Esophagus squamous epithelium (tissue), 5 donors: ENCODE results near the gene NR3C2. TPM values are rescaled to one million over a fixed set of nuclear protein-coding genes. Genes with fewer than 3 reads are reported as not detected.

Experiments
- DNase-seq: peaks from one replicate; lab custom pipeline; 2025; lab: John Stamatoyannopoulos, UW
- H3K27ac ChIP-seq, 4 donors: fragments of 200-600 bp; sonication (generic); one replicate each; pipeline ENCODE4 v1.5.1; 2016 to 2019; ENCODE audit warnings: mild to moderate bottlenecking in 1 of 4
- H3K27me3 ChIP-seq, 4 donors: fragments of 200-600 bp; sonication (generic); 1 replicate in 3 of 4; 2 replicates in 1 of 4; pipeline versions ENCODE4 v1.5.1 to v1.6.0; 2017 to 2021; ENCODE audit warnings: antibody characterized with exemption in 1 of 4
- H3K36me3 ChIP-seq, 3 donors: fragments of 200-600 bp; sonication (generic); one replicate each; pipeline ENCODE4 v1.5.1; 2016 to 2019
- H3K4me1 ChIP-seq, 3 donors: fragments of 200-600 bp; sonication (generic); one replicate each; pipeline ENCODE4 v1.5.1; 2017 to 2019
- H3K4me3 ChIP-seq, 4 donors: fragments of 200-600 bp; sonication (generic); 1 replicate in 3 of 4; 2 replicates in 1 of 4; pipeline ENCODE4 v1.5.1; 2016 to 2019; ENCODE audit warnings: mild to moderate bottlenecking in 2 of 4, moderate library complexity in 1 of 4
- H3K9me3 ChIP-seq, 3 donors: fragments of 200-600 bp; sonication (generic); one replicate each; pipeline ENCODE4 v1.5.1; 2016 to 2019
- POLR2A ChIP-seq, 4 donors: fragments of 450-650 bp; IDR thresholded peaks; one replicate each; pipeline ENCODE4 v1.6.1; 2017; ENCODE audit warnings: antibody characterized with exemption in 4 of 4, mild to moderate bottlenecking in 4 of 4, moderate library complexity in 3 of 4
- WGBS, 2 donors: methylation state at CpG; one replicate each; pipeline ENCODE4 v1.1.5; 2018; 5-methylcytosine and 5-hydroxymethylcytosine counted together
- intact Hi-C: fragments of 100-400 bp; cut with DNase I; formaldehyde crosslinking; loops from one replicate; pipeline ENCODE4 v1.15.0; 2022
- total RNA-seq, 4 donors: library from RNA; depleted of rRNA; stranded (reverse); fragments of >200 nt; gene quantifications; one replicate each; pipeline ENCODE4 v1.1.0, GENCODE V29; 2016
- TF ChIP-seq, protein P1 (sequence below), 6 experiments: fragments of 450-650 bp in 4 of 6; fragments of 200-600 bp in 2 of 6; sonication (generic) in 2 of 6; IDR thresholded peaks; one replicate each; pipeline ENCODE4 v1.5.1; 2016 to 2019; ENCODE audit warnings: antibody characterized with exemption in 6 of 6, mild to moderate bottlenecking in 4 of 6, moderate library complexity in 4 of 6
- donor health status: DM: yes; HTN: yes; CAD: no.

NR3C2 gene
- total RNA-seq, 4 donors from 2014 or later, result 1.2 to 5.3 (median 2.3) TPM

DNA sequence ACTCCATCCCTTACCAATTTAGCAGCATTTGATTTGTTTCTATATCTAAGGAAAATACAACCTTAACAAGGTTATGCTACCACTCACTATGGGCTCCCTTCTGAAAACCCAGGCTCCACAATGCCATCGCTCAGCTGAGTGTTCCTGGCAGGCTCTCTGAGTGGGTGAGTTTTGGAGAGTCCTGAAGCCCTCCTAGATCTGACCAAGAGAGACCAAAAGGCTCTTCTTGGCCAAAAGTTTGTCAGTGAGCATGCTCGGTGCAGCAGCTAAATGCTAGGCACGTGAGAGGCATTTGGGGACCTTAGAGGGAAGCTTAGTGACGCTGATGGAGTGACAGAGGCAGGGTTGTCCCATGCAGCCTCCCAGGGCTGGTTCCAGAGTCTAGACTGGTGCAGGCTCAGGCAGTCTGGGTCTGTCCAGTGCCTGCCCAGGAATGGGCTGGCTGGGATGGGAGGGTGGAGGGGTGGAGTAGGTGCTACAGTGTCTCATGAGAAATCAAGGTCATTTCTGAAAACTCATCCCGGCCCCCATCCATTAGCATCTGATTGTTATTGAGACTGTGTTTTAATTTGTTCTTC, 346.8 kb downstream of the NR3C2 start:
- 88 to 100% methylated on average over 2 to 5 of the region's 5 CpGs for WGBS, 2 donors
- Histone ChIP-seq H3K4me1 (no peaks in the 10 kb centered on the region), H3K27ac (no peak overlapping the region), H3K36me3 (peaks cover 0 to 7% (median 0%) of the 10 kb centered on the region in 3 donors), H3K4me3 (no peak overlapping the region), H3K9me3 (no peaks in the 10 kb centered on the region), H3K27me3 (no peaks in the 10 kb centered on the region)
- DNase-seq, result no peak
- TF ChIP-seq POLR2A (IDR thresholded peaks at IDR 0.05), result no peak
- TF ChIP-seq, protein P1, sequence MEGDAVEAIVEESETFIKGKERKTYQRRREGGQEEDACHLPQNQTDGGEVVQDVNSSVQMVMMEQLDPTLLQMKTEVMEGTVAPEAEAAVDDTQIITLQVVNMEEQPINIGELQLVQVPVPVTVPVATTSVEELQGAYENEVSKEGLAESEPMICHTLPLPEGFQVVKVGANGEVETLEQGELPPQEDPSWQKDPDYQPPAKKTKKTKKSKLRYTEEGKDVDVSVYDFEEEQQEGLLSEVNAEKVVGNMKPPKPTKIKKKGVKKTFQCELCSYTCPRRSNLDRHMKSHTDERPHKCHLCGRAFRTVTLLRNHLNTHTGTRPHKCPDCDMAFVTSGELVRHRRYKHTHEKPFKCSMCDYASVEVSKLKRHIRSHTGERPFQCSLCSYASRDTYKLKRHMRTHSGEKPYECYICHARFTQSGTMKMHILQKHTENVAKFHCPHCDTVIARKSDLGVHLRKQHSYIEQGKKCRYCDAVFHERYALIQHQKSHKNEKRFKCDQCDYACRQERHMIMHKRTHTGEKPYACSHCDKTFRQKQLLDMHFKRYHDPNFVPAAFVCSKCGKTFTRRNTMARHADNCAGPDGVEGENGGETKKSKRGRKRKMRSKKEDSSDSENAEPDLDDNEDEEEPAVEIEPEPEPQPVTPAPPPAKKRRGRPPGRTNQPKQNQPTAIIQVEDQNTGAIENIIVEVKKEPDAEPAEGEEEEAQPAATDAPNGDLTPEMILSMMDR (IDR thresholded peaks at IDR 0.05), result no peak
- intact Hi-C loops, result no loop called here

DNA sequence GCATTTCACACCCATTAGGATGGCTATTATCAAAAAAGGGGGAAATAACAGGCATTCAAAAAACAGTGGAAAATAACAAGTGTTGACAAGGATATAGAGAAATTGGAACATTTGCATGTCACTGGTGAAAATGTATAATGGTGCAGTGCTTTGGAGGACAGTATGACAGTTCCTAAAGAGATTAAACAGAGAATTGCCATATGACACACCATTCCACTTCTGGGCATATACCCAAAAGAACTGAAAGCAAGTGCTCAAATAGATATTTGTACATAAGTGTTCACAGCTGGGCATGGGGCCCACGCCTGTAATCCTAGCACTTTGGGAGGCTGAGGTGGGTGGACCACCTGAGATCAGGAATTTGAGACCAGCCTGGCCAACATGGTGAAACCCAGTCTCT, 348.1 kb downstream of the NR3C2 start:
- H3K4me1 ChIP-seq, result no peaks in the 10 kb centered on the region
- intact Hi-C loops, result no loop called here
- DNase-seq, result no peak
- H3K27ac ChIP-seq, result no peak overlapping the region
- TF ChIP-seq, protein P1 (IDR thresholded peaks at IDR 0.05), result no peak
- no peak for TF ChIP-seq POLR2A (IDR thresholded peaks at IDR 0.05)
- 77 to 91% methylated on average over 1 of the region's 1 CpG for WGBS, 2 donors
- H3K36me3 ChIP-seq, result peaks cover 0 to 7% (median 0%) of the 10 kb centered on the region in 3 donors
- no peak overlapping the region for H3K4me3 ChIP-seq
- H3K9me3 ChIP-seq, result no peaks in the 10 kb centered on the region
- H3K27me3 ChIP-seq, result no peaks in the 10 kb centered on the region

DNA sequence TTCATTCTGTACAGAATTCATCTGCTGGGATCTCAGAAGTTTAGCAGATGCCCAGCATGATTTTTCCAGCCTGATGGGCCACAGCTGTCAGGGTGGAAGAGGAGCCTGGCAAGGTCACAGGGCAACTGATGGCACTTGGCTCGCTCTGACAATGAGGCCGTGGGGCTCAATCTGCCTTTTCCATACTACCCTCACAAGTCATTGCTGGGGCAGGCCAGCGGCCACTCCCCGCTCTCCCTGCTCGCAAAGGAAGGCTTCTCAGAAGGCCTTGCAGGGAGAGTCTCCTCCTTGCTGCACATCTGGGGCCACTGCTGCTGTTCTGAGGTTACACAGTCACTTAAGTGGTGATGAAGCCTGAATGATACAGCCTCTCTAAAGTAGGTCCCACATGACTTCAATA, 349.1 kb downstream of the NR3C2 start:
- intact Hi-C loops, result no loop called here
- H3K4me1 ChIP-seq, result no peaks in the 10 kb centered on the region
- TF ChIP-seq, protein P1 (IDR thresholded peaks at IDR 0.05), result no peak
- TF ChIP-seq POLR2A (IDR thresholded peaks at IDR 0.05), result no peak
- no peaks in the 10 kb centered on the region for H3K27me3 ChIP-seq
- 89% methylated on average over 4 to 5 of the region's 5 CpGs for WGBS, 2 donors
- H3K4me3 ChIP-seq, result no peak overlapping the region
- H3K27ac ChIP-seq, result no peak overlapping the region
- peaks cover 0 to 7% (median 0%) of the 10 kb centered on the region in 3 donors for H3K36me3 ChIP-seq
- DNase-seq, result no peak
- no peaks in the 10 kb centered on the region for H3K9me3 ChIP-seq

DNA sequence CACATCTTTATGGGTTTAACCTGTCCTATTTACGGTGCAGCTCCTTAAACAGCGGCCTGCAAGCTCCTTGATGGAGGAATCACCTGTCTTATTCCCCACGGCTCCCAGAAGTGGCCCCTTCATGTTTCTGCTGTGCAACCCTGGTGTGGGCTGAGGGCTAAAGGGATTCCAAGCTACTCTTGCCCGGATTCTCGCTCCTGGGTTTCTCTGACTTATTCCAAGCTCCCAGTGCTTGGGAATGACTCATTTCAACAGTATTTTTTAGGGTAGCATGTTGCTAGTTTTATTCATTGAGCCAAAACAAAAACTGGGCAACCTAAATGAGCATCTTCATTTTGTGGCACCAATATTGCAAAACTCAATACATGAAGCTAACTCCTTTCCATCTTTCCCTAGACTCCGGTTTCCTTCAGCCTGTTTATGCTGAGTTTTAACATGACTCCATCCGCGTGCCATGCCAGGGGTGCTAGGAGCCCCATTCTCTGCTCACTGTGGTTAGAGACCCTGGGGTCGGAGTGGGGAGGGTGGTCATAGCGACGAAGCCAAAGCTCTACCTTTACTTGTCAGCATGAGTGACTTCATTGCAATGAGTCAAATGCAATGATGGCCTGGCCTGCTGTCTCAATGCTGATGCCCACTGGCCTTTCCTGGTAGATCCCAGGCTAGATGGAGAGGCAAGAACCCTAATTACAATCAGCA, 349.7 kb downstream of the NR3C2 start:
- TF ChIP-seq, protein P1 (IDR thresholded peaks at IDR 0.05), result no peak
- no peak for TF ChIP-seq POLR2A (IDR thresholded peaks at IDR 0.05)
- Histone ChIP-seq H3K4me3 (no peak overlapping the region), H3K36me3 (peaks cover 0 to 7% (median 0%) of the 10 kb centered on the region in 3 donors), H3K27me3 (no peaks in the 10 kb centered on the region), H3K4me1 (no peaks in the 10 kb centered on the region), H3K27ac (no peak overlapping the region), H3K9me3 (no peaks in the 10 kb centered on the region)
- intact Hi-C loops, result no loop called here
- 92 to 97% methylated on average over 6 to 11 of the region's 11 CpGs for WGBS, 2 donors
- DNase-seq, result no peak

DNA sequence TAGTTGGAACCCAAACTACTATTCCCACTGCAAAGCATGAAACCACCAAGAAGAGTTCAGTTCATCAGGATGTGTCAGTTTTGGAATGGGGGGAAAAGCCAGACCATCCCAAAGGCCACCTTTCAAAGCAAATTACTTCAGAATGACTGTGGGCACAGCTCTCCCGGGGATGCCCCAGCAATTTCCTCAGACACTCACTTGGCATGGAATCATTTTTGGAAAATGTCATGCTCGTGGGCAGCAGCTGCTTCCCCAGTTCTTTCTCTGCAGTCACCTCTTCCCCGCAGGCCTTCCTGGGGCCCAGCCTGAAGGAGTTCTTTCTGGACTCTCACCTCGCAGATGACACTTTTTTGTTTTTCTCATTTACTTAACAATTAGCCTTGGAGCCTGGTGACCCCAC, 350.3 kb downstream of the NR3C2 start:
- 73 to 81% methylated on average over 3 to 4 of the region's 4 CpGs for WGBS, 2 donors
- DNase-seq, result no peak
- H3K9me3 ChIP-seq, result no peaks in the 10 kb centered on the region
- H3K4me1 ChIP-seq, result no peaks in the 10 kb centered on the region
- intact Hi-C loops, result no loop called here
- H3K36me3 ChIP-seq, result peaks cover 0 to 1% (median 0%) of the 10 kb centered on the region in 3 donors
- TF ChIP-seq, protein P1 (IDR thresholded peaks at IDR 0.05), result no peak
- TF ChIP-seq POLR2A (IDR thresholded peaks at IDR 0.05), result no peak
- no peaks in the 10 kb centered on the region for H3K27me3 ChIP-seq
- H3K27ac ChIP-seq, result no peak overlapping the region
- no peak overlapping the region for H3K4me3 ChIP-seq
